WTC11 (cell line): ENCODE results near the gene DHRS7B. TPM values are rescaled to one million over a fixed set of nuclear protein-coding genes. Genes with fewer than 3 reads are reported as not detected.

Experiments
- ATAC-seq: fragments of 200-7000 bp; cut with Tn5 transposase; 2 replicates; pipeline ENCODE4 v1.10.0; 2021; ENCODE audit warnings: mild to moderate bottlenecking, moderate library complexity
- CTCF ChIA-PET: fragments of 300-600 bp; sonication (Branson Sonifier 250); formaldehyde crosslinking; loops from one replicate; lab custom pipeline; 2021; ENCODE audit warnings: antibody characterized with exemption; lab: Charles Lee
- POLR2A ChIA-PET: fragments of 350-600 bp; sonication (Branson Sonifier 250); formaldehyde crosslinking; loops from one replicate; lab custom pipeline; 2021; ENCODE audit warnings: antibody characterized with exemption; lab: Charles Lee
- DNase-seq: peaks from one replicate; pipeline ENCODE4 v3.0.0; 2021; ENCODE audit warnings: low spot score
- H3K27ac Mint-ChIP-seq: 2 replicates; pipeline ENCODE4 v1.8.0; 2021; ENCODE audit warnings: mixed read lengths
- H3K27me3 Mint-ChIP-seq: 2 replicates; pipeline ENCODE4 v1.8.0; 2021; ENCODE audit warnings: low read depth, mild to moderate bottlenecking, moderate library complexity, mixed read lengths
- H3K36me3 Mint-ChIP-seq: 2 replicates; pipeline ENCODE4 v1.8.0; 2021; ENCODE audit warnings: mixed read lengths
- H3K4me1 Mint-ChIP-seq: 2 replicates; pipeline ENCODE4 v1.8.0; 2022; ENCODE audit warnings: mixed read lengths
- H3K4me3 Mint-ChIP-seq: 2 replicates; pipeline ENCODE4 v1.8.0; 2021; ENCODE audit warnings: mild to moderate bottlenecking, moderate library complexity, mixed read lengths
- H3K9me3 Mint-ChIP-seq: 2 replicates; pipeline ENCODE4 v1.8.0; 2021; ENCODE audit warnings: mixed read lengths
- ATF1 ChIP-seq: sonication (generic); formaldehyde crosslinking; IDR thresholded peaks from 2 replicates; pipeline ENCODE4 v1.8.1; 2023; ENCODE audit warnings: mild to moderate bottlenecking, moderate library complexity, missing genetic modification reagents
- ATF2 ChIP-seq: sonication (generic); formaldehyde crosslinking; IDR thresholded peaks from 2 replicates; pipeline ENCODE4 v1.8.1; 2022; ENCODE audit warnings: low read depth, missing genetic modification reagents, borderline replicate concordance
- CREM ChIP-seq: sonication (generic); formaldehyde crosslinking; IDR thresholded peaks from 2 replicates; pipeline ENCODE4 v1.8.1; 2022; ENCODE audit warnings: mild to moderate bottlenecking, missing genetic modification reagents, moderate library complexity
- CTCF ChIP-seq: fragments of 200-600 bp; IDR thresholded peaks from 2 replicates; pipeline ENCODE4 v1.8.0; 2022; ENCODE audit warnings: antibody characterized with exemption
- E2F5 ChIP-seq: sonication (generic); formaldehyde crosslinking; IDR thresholded peaks from 2 replicates; pipeline ENCODE4 v1.8.1; 2022; ENCODE audit warnings: mild to moderate bottlenecking, moderate library complexity, missing genetic modification reagents
- ELF4 ChIP-seq: sonication (generic); formaldehyde crosslinking; IDR thresholded peaks from 2 replicates; pipeline ENCODE4 v1.8.1; 2022; ENCODE audit warnings: low read depth, mild to moderate bottlenecking, moderate library complexity, missing genetic modification reagents
- FOXP1 ChIP-seq: sonication (generic); formaldehyde crosslinking; IDR thresholded peaks from 2 replicates; pipeline ENCODE4 v1.8.0; 2022; ENCODE audit warnings: missing genetic modification reagents, mild to moderate bottlenecking, moderate library complexity, borderline replicate concordance
- HMGA2 ChIP-seq: fragments of 250-450 bp; sonication (Bioruptor Pico); IDR thresholded peaks from 2 replicates; pipeline ENCODE4 v1.4.0; 2021; ENCODE audit warnings: mild to moderate bottlenecking, moderate library complexity
- IRF2 ChIP-seq: sonication (generic); formaldehyde crosslinking; IDR thresholded peaks from 2 replicates; pipeline ENCODE4 v1.8.0; 2022; ENCODE audit warnings: low read depth, missing genetic modification reagents, borderline replicate concordance
- MAX ChIP-seq: sonication (generic); formaldehyde crosslinking; IDR thresholded peaks from 2 replicates; pipeline ENCODE4 v1.8.0; 2022; ENCODE audit warnings: mild to moderate bottlenecking, missing genetic modification reagents
- MYBL2 ChIP-seq: sonication (generic); formaldehyde crosslinking; IDR thresholded peaks from 2 replicates; pipeline ENCODE4 v1.8.1; 2023; ENCODE audit warnings: mild to moderate bottlenecking, moderate library complexity, missing genetic modification reagents
- NR1H2 ChIP-seq: sonication (generic); formaldehyde crosslinking; IDR thresholded peaks from 2 replicates; pipeline ENCODE4 v1.9.0; 2021; ENCODE audit warnings: mild to moderate bottlenecking, moderate library complexity, missing genetic modification reagents
- NR2C2 ChIP-seq: sonication (generic); formaldehyde crosslinking; IDR thresholded peaks from 2 replicates; pipeline ENCODE4 v1.8.0; 2022; ENCODE audit warnings: mild to moderate bottlenecking, missing genetic modification reagents
- SMAD3 ChIP-seq: sonication (generic); formaldehyde crosslinking; IDR thresholded peaks from 2 replicates; pipeline ENCODE4 v1.8.0; 2022; ENCODE audit warnings: missing genetic modification reagents, mild to moderate bottlenecking, borderline replicate concordance
- TCF7 ChIP-seq: sonication (generic); formaldehyde crosslinking; IDR thresholded peaks from 2 replicates; pipeline ENCODE4 v1.8.0; 2022; ENCODE audit warnings: mild to moderate bottlenecking, low read depth, missing genetic modification reagents, moderate library complexity
- TP53 ChIP-seq: sonication (generic); formaldehyde crosslinking; IDR thresholded peaks from 2 replicates; pipeline ENCODE4 v1.8.1; 2023; ENCODE audit warnings: mild to moderate bottlenecking, missing genetic modification reagents
- ZBTB43 ChIP-seq: sonication (generic); formaldehyde crosslinking; IDR thresholded peaks from 2 replicates; pipeline ENCODE4 v1.8.1; 2023; ENCODE audit warnings: mild to moderate bottlenecking, missing genetic modification reagents
- ZNF219 ChIP-seq: sonication (generic); formaldehyde crosslinking; IDR thresholded peaks from 2 replicates; pipeline ENCODE4 v1.8.0; 2023; ENCODE audit warnings: missing genetic modification reagents, mild to moderate bottlenecking, borderline replicate concordance
- ZNF416 ChIP-seq: fragments of 250-450 bp; sonication (Bioruptor Pico); IDR thresholded peaks from 2 replicates; pipeline ENCODE4 v1.9.0; 2021; ENCODE audit warnings: mild to moderate bottlenecking, inconsistent platforms
- total RNA-seq: library from RNA; stranded (reverse); gene quantifications from 3 replicates; pipeline ENCODE4 v1.2.3, GENCODE V29; 2021

The DHRS7B gene
- total RNA-seq, 1 experiment from 2014 or later, result 15.6 TPM

- peak; percentile 86; the same call in 1 of the 2 replicates for TF ChIP-seq E2F5 (CRISPR knock-in tag)
- TF ChIP-seq MYBL2 (CRISPR knock-in tag), result peak; percentile 50; the same call in 1 of the 2 replicates
Observed at GRCh38 chr17:21098934-21099689, 27.7 kb upstream of the DHRS7B start (continued).

GRCh38 chr17:21100636-21101035 lies 26.1 kb upstream of the DHRS7B start:
- no peaks in the 10 kb centered on the region; the same call in 1 of the 2 replicates for H3K36me3 Mint-ChIP-seq
- H3K4me3 Mint-ChIP-seq, result no peak overlapping the region
- H3K27me3 Mint-ChIP-seq, result no peaks in the 10 kb centered on the region
- H3K27ac Mint-ChIP-seq, result no peak overlapping the region
- CTCF ChIA-PET, result interaction anchor here (1.6 to 2.5 kb wide), 5 partner anchors 9 to 176 kb away, joined by 4 to 31 read pairs (median 8); no protein-coding TSS in a partner anchor
- H3K9me3 Mint-ChIP-seq, result peaks cover 9% of the 10 kb centered on the region
- ATAC-seq (no peak), DNase-seq (no peak)
- peaks cover 11% of the 10 kb centered on the region for H3K4me1 Mint-ChIP-seq
- POLR2A ChIA-PET, result no interaction called here
- TF ChIP-seq SMAD3 (CRISPR knock-in tag) (no peak), ATF1 (no peak), ZNF416 (CRISPR knock-in tag) (no peak), TCF7 (CRISPR knock-in tag) (no peak), ZBTB43 (CRISPR knock-in tag) (no peak), ELF4 (no peak), FOXP1 (CRISPR knock-in tag) (no peak), NR2C2 (CRISPR knock-in tag) (no peak), NR1H2 (CRISPR knock-in tag) (no peak), TP53 (CRISPR knock-in tag) (no peak), ATF2 (CRISPR knock-in tag) (no peak), HMGA2 (CRISPR knock-in tag) (no peak), CTCF (no peak), IRF2 (CRISPR knock-in tag) (no peak), CREM (CRISPR knock-in tag) (no peak), ZNF219 (CRISPR knock-in tag) (no peak), MAX (CRISPR knock-in tag) (no peak)
